ENCODE measurements around the gene ABCA5. TPM values are rescaled to one million over a fixed set of nuclear protein-coding genes. Genes with fewer than 3 reads are reported as not detected.
"Not testable (repeated sequence)": the region's sequence is repeated elsewhere in the genome, so short reads cannot be mapped to it uniquely, and the experiment has no call there.

Gene ABCA5
- total RNA-seq, 2 donors from 2014 or later, result 2.7 to 2.8 TPM

- H3K27me3 ChIP-seq (ENCODE audit: control insufficient read depth, insufficient read depth, low read length, poor library complexity, severe bottlenecking), result no peaks in the 10 kb centered on the region
- Mint-ChIP-seq H3K9me3 (no peaks in the 10 kb centered on the region), H3K4me3 (no peak overlapping the region), H3K27me3 (ENCODE audit: insufficient read depth) (no peaks in the 10 kb centered on the region), H3K36me3 (ENCODE audit: low read depth) (no peaks in the 10 kb centered on the region), H3K4me1 (no peaks in the 10 kb centered on the region), H3K27ac (no peak overlapping the region)
- 86% methylated on average over 2 of the region's 2 CpGs; no CpG with 5 or more reads in 1 of the 2 experiments for WGBS, 2 experiments (ENCODE audit: insufficient coverage in 1 of 2, insufficient read length in 1 of 2)
- H3K9me3 ChIP-seq (ENCODE audit: control insufficient read depth, low read length), result no peaks in the 10 kb centered on the region
- no peak overlapping the region for H3K9ac ChIP-seq (ENCODE audit: extremely low read depth, low read length, poor library complexity, severe bottlenecking)
- no peaks in the 10 kb centered on the region for H3K36me3 ChIP-seq (ENCODE audit: control insufficient read depth, insufficient read depth, low read length)
- H3K27ac ChIP-seq (ENCODE audit: low read depth, low read length), result no peak overlapping the region
- TF ChIP-seq CTCF (conservative IDR thresholded peaks at IDR 0.05), result no peak
- no peak overlapping the region for H3K4me3 ChIP-seq (ENCODE audit: low read length)
- H3K4me1 ChIP-seq (ENCODE audit: control insufficient read depth, insufficient read depth, low read length), result no peaks in the 10 kb centered on the region
- no peak for DNase-seq
Observed at GRCh38 chr17:69305177-69305576, 21.8 kb downstream of the ABCA5 start.

GRCh38 chr17:69302682-69303081 lies 24.3 kb downstream of the ABCA5 start:
- no peak overlapping the region for H3K27ac Mint-ChIP-seq
- DNase-seq, result no peak
- H3K4me3 Mint-ChIP-seq, result no peak overlapping the region
- Histone ChIP-seq H3K9me3 (ENCODE audit: control insufficient read depth, low read length) (no peaks in the 10 kb centered on the region), H3K27me3 (ENCODE audit: control insufficient read depth, insufficient read depth, low read length, poor library complexity, severe bottlenecking) (no peaks in the 10 kb centered on the region), H3K4me3 (ENCODE audit: low read length) (no peak overlapping the region), H3K4me1 (ENCODE audit: control insufficient read depth, insufficient read depth, low read length) (no peaks in the 10 kb centered on the region), H3K9ac (ENCODE audit: extremely low read depth, low read length, poor library complexity, severe bottlenecking) (no peak overlapping the region), H3K27ac (ENCODE audit: low read depth, low read length) (no peak overlapping the region), H3K36me3 (ENCODE audit: control insufficient read depth, insufficient read depth, low read length) (no peaks in the 10 kb centered on the region)
- no peaks in the 10 kb centered on the region for H3K9me3 Mint-ChIP-seq
- H3K27me3 Mint-ChIP-seq (ENCODE audit: insufficient read depth), result no peaks in the 10 kb centered on the region
- H3K36me3 Mint-ChIP-seq (ENCODE audit: low read depth), result peaks cover 3% of the 10 kb centered on the region
- H3K4me1 Mint-ChIP-seq, result no peaks in the 10 kb centered on the region
- 79% methylated on average over 1 of the region's 1 CpG; no CpG with 5 or more reads in 1 of the 2 experiments for WGBS, 2 experiments (ENCODE audit: insufficient coverage in 1 of 2, insufficient read length in 1 of 2)
- TF ChIP-seq CTCF (conservative IDR thresholded peaks at IDR 0.05), result no peak

- no peaks in the 10 kb centered on the region for H3K27me3 Mint-ChIP-seq (ENCODE audit: insufficient read depth)
- no peak for DNase-seq
- no peak for TF ChIP-seq CTCF (conservative IDR thresholded peaks at IDR 0.05)
- Histone ChIP-seq H3K4me1 (ENCODE audit: control insufficient read depth, insufficient read depth, low read length) (no peaks in the 10 kb centered on the region), H3K4me3 (ENCODE audit: low read length) (no peak overlapping the region), H3K9me3 (ENCODE audit: control insufficient read depth, low read length) (no peaks in the 10 kb centered on the region), H3K27me3 (ENCODE audit: control insufficient read depth, insufficient read depth, low read length, poor library complexity, severe bottlenecking) (no peaks in the 10 kb centered on the region), H3K36me3 (ENCODE audit: control insufficient read depth, insufficient read depth, low read length) (no peaks in the 10 kb centered on the region), H3K27ac (ENCODE audit: low read depth, low read length) (no peak overlapping the region), H3K9ac (ENCODE audit: extremely low read depth, low read length, poor library complexity, severe bottlenecking) (no peak overlapping the region)
- H3K27ac Mint-ChIP-seq, result no peak overlapping the region
- H3K4me1 Mint-ChIP-seq, result no peaks in the 10 kb centered on the region
- H3K9me3 Mint-ChIP-seq, result no peaks in the 10 kb centered on the region
- no peak overlapping the region for H3K4me3 Mint-ChIP-seq
- WGBS, 2 experiments (ENCODE audit: insufficient coverage in 1 of 2, insufficient read length in 1 of 2), result 95 to 98% methylated on average over 3 of the region's 3 CpGs
- peaks cover 3% of the 10 kb centered on the region for H3K36me3 Mint-ChIP-seq (ENCODE audit: low read depth)
Observed at GRCh38 chr17:69300222-69300621, 26.7 kb downstream of the ABCA5 start.

GRCh38 chr17:69298120-69298722 lies 28.7 kb downstream of the ABCA5 start:
- H3K4me3 Mint-ChIP-seq; H3K4me1 ChIP-seq (ENCODE audit: control insufficient read depth, insufficient read depth, low read length); H3K9me3 Mint-ChIP-seq; H3K27ac Mint-ChIP-seq; H3K4me1 Mint-ChIP-seq; H3K9ac ChIP-seq (ENCODE audit: extremely low read depth, low read length, poor library complexity, severe bottlenecking); H3K9me3 ChIP-seq (ENCODE audit: control insufficient read depth, low read length); H3K36me3 Mint-ChIP-seq (ENCODE audit: low read depth); H3K27me3 ChIP-seq (ENCODE audit: control insufficient read depth, insufficient read depth, low read length, poor library complexity, severe bottlenecking); H3K36me3 ChIP-seq (ENCODE audit: control insufficient read depth, insufficient read depth, low read length); H3K4me3 ChIP-seq (ENCODE audit: low read length); DNase-seq; H3K27me3 Mint-ChIP-seq (ENCODE audit: insufficient read depth); H3K27ac ChIP-seq (ENCODE audit: low read depth, low read length): not testable (repeated sequence)
- 93% methylated on average over 2 of the region's 3 CpGs; no CpG with 5 or more reads in 1 of the 2 experiments for WGBS, 2 experiments (ENCODE audit: insufficient coverage in 1 of 2, insufficient read length in 1 of 2)

Data from endodermal cell (in vitro differentiated cells).